Mononuclear cell (primary cell): Measurements from ENCODE around the gene WWOX. TPM values are rescaled to one million over a fixed set of nuclear protein-coding genes. Genes with fewer than 3 reads are reported as not detected.

Experiments
- H3K27me3 ChIP-seq: 2 replicates; pipeline ENCODE4 v1.6.0; 2011; ENCODE audit warnings: low read length, control low read depth; ENCODE audit not compliant: insufficient read depth
- H3K4me1 ChIP-seq: 2 replicates; pipeline ENCODE4 v1.5.1; 2011; ENCODE audit warnings: mild to moderate bottlenecking, low read length, control low read depth; ENCODE audit not compliant: insufficient read depth
- H3K4me3 ChIP-seq: 2 replicates; pipeline ENCODE4 v1.5.1; 2011; ENCODE audit warnings: mild to moderate bottlenecking, low read length, moderate library complexity
- H3K9me3 ChIP-seq: 2 replicates; pipeline ENCODE4 v1.5.1; 2011; ENCODE audit warnings: low read depth, mild to moderate bottlenecking, control low read depth, low read length
- total RNA-seq: library from RNA; depleted of rRNA; stranded (reverse); fragments of >200 nt; gene quantifications from one replicate; pipeline ENCODE4 v1.2.3, GENCODE V29; 2012

WWOX gene
- total RNA-seq, 1 donor, result 22.7 TPM

- no peaks in the 10 kb centered on the region for H3K4me1 ChIP-seq
- H3K27me3 ChIP-seq, result no peaks in the 10 kb centered on the region
- H3K4me3 ChIP-seq, result no peak overlapping the region
- H3K9me3 ChIP-seq, result peaks cover 8% of the 10 kb centered on the region
Observed at GRCh38 chr16:78920621-78921020, 821.2 kb downstream of the WWOX start.

- no peaks in the 10 kb centered on the region for H3K4me1 ChIP-seq
- no peak overlapping the region for H3K4me3 ChIP-seq
Observed at GRCh38 chr16:78925083-78925767, 825.8 kb downstream of the WWOX start.

GRCh38 chr16:78926723-78927210 lies 827.3 kb downstream of the WWOX start:
- H3K4me3 ChIP-seq, result no peak overlapping the region
- H3K27me3 ChIP-seq, result no peaks in the 10 kb centered on the region
- peaks cover under 1% of the 10 kb centered on the region for H3K9me3 ChIP-seq
- no peaks in the 10 kb centered on the region for H3K4me1 ChIP-seq

More at GRCh38 chr16:78925083-78925767, 825.8 kb downstream of the WWOX start:
- H3K27me3 ChIP-seq, result no peaks in the 10 kb centered on the region
- H3K9me3 ChIP-seq, result peaks cover 8% of the 10 kb centered on the region

GRCh38 chr16:78927766-78928165 lies 828.3 kb downstream of the WWOX start:
- no peak overlapping the region for H3K4me3 ChIP-seq
- no peaks in the 10 kb centered on the region for H3K4me1 ChIP-seq

GRCh38 chr16:78929841-78930240 lies 830.4 kb downstream of the WWOX start:
- Histone ChIP-seq H3K27me3 (no peaks in the 10 kb centered on the region), H3K4me1 (no peaks in the 10 kb centered on the region), H3K4me3 (no peak overlapping the region), H3K9me3 (no peaks in the 10 kb centered on the region)

More at GRCh38 chr16:78927766-78928165, 828.3 kb downstream of the WWOX start:
- no peaks in the 10 kb centered on the region for H3K27me3 ChIP-seq
- no peaks in the 10 kb centered on the region for H3K9me3 ChIP-seq

- Histone ChIP-seq H3K4me1 (no peaks in the 10 kb centered on the region), H3K27me3 (no peaks in the 10 kb centered on the region), H3K4me3 (no peak overlapping the region), H3K9me3 (no peaks in the 10 kb centered on the region)
Observed at GRCh38 chr16:78930561-78930960, 831.1 kb downstream of the WWOX start.

GRCh38 chr16:78931267-78931666 lies 831.8 kb downstream of the WWOX start:
- Histone ChIP-seq H3K9me3 (no peaks in the 10 kb centered on the region), H3K4me3 (no peak overlapping the region), H3K4me1 (no peaks in the 10 kb centered on the region), H3K27me3 (no peaks in the 10 kb centered on the region)

- Histone ChIP-seq H3K9me3 (no peaks in the 10 kb centered on the region), H3K4me3 (no peak overlapping the region), H3K27me3 (no peaks in the 10 kb centered on the region), H3K4me1 (no peaks in the 10 kb centered on the region)
Observed at GRCh38 chr16:78931678-78932077, 832.2 kb downstream of the WWOX start.

GRCh38 chr16:78932355-78932943 lies 833.0 kb downstream of the WWOX start:
- Histone ChIP-seq H3K4me3 (no peak overlapping the region), H3K4me1 (no peaks in the 10 kb centered on the region), H3K9me3 (no peaks in the 10 kb centered on the region), H3K27me3 (no peaks in the 10 kb centered on the region)

GRCh38 chr16:78936060-78936459 lies 836.6 kb downstream of the WWOX start:
- Histone ChIP-seq H3K27me3 (no peaks in the 10 kb centered on the region), H3K9me3 (no peaks in the 10 kb centered on the region), H3K4me3 (no peak overlapping the region), H3K4me1 (no peaks in the 10 kb centered on the region)

- Histone ChIP-seq H3K27me3 (no peaks in the 10 kb centered on the region), H3K4me1 (no peaks in the 10 kb centered on the region), H3K9me3 (no peaks in the 10 kb centered on the region), H3K4me3 (no peak overlapping the region)
Observed at GRCh38 chr16:78939597-78939996, 840.1 kb downstream of the WWOX start.

GRCh38 chr16:78942625-78943245 lies 843.3 kb downstream of the WWOX start:
- H3K4me3 ChIP-seq, result no peak overlapping the region

GRCh38 chr16:78945336-78945735 lies 845.9 kb downstream of the WWOX start:
- no peaks in the 10 kb centered on the region for H3K4me1 ChIP-seq
- H3K4me3 ChIP-seq, result no peak overlapping the region
- H3K27me3 ChIP-seq, result no peaks in the 10 kb centered on the region
- no peaks in the 10 kb centered on the region for H3K9me3 ChIP-seq

More at GRCh38 chr16:78942625-78943245, 843.3 kb downstream of the WWOX start:
- Histone ChIP-seq H3K9me3 (no peaks in the 10 kb centered on the region), H3K4me1 (no peaks in the 10 kb centered on the region), H3K27me3 (no peaks in the 10 kb centered on the region)

- Histone ChIP-seq H3K4me1 (no peaks in the 10 kb centered on the region), H3K27me3 (no peaks in the 10 kb centered on the region), H3K9me3 (no peaks in the 10 kb centered on the region), H3K4me3 (no peak overlapping the region)
Observed at GRCh38 chr16:78946556-78946955, 847.1 kb downstream of the WWOX start.

GRCh38 chr16:78950768-78951167 lies 851.3 kb downstream of the WWOX start:
- Histone ChIP-seq H3K27me3 (no peaks in the 10 kb centered on the region), H3K9me3 (no peaks in the 10 kb centered on the region), H3K4me1 (no peaks in the 10 kb centered on the region), H3K4me3 (no peak overlapping the region)
